CD8-positive, alpha-beta memory T cell (primary cell): ENCODE results near the gene FAM186B. TPM values are rescaled to one million over a fixed set of nuclear protein-coding genes. Genes with fewer than 3 reads are reported as not detected.

Experiments
- CTCF ChIA-PET: fragments of 350-600 bp; sonication (Branson Sonifier 250); formaldehyde crosslinking; loops from one replicate; lab custom pipeline; 2021; ENCODE audit warnings: antibody characterized with exemption; lab: Charles Lee
- POLR2A ChIA-PET: fragments of 350-600 bp; sonication (Branson Sonifier 250); formaldehyde crosslinking; loops from one replicate; lab custom pipeline; 2021; ENCODE audit warnings: antibody characterized with exemption; lab: Charles Lee
- DNase-seq, 5 donors: peaks; one replicate each; pipeline versions ENCODE4 v3.0.0 to v3.0.0-alpha.2; 2020 to 2022; ENCODE audit warnings: mixed read lengths in 1 of 5
- H3K27ac ChIP-seq: one replicate; pipeline ENCODE4 v1.7.0; 2013; ENCODE audit warnings: low read depth, mild to moderate bottlenecking, low read length, moderate library complexity
- H3K27me3 ChIP-seq: 2 replicates; pipeline ENCODE4 v1.7.0; 2013; ENCODE audit warnings: low read length, mild to moderate bottlenecking; ENCODE audit not compliant: insufficient read depth, poor library complexity, severe bottlenecking
- H3K36me3 ChIP-seq: 2 replicates; pipeline ENCODE4 v1.7.0; 2013; ENCODE audit warnings: mild to moderate bottlenecking, low read length, moderate library complexity; ENCODE audit not compliant: insufficient read depth
- H3K4me1 ChIP-seq: 2 replicates; pipeline ENCODE4 v1.7.0; 2013; ENCODE audit warnings: mild to moderate bottlenecking, low read length, moderate library complexity; ENCODE audit not compliant: insufficient read depth
- H3K4me3 ChIP-seq: 2 replicates; pipeline ENCODE4 v1.7.0; 2013; ENCODE audit warnings: mild to moderate bottlenecking, low read length
- H3K9me3 ChIP-seq: 2 replicates; pipeline ENCODE4 v1.7.0; 2013; ENCODE audit warnings: mild to moderate bottlenecking, low read length
- H3K27ac Mint-ChIP-seq, 8 donors: one replicate each; pipeline ENCODE4 v1.8.0; 2020 to 2021; ENCODE audit warnings: mixed read lengths in 8 of 8, mild to moderate bottlenecking in 6 of 8, inconsistent platforms in 3 of 8, moderate library complexity in 3 of 8
- H3K27me3 Mint-ChIP-seq, 2 donors: one replicate each; pipeline ENCODE4 v1.8.0; 2020 to 2021; ENCODE audit warnings: mixed read lengths in 2 of 2, mild to moderate bottlenecking in 1 of 2, moderate library complexity in 1 of 2
- H3K36me3 Mint-ChIP-seq, 3 donors: one replicate each; pipeline ENCODE4 v1.8.0; 2020 to 2021; ENCODE audit warnings: mixed read lengths in 3 of 3, inconsistent platforms in 1 of 3, mild to moderate bottlenecking in 1 of 3
- H3K4me1 Mint-ChIP-seq, 3 donors: one replicate each; pipeline ENCODE4 v1.8.0; 2020 to 2021; ENCODE audit warnings: mixed read lengths in 3 of 3, inconsistent platforms in 1 of 3, mild to moderate bottlenecking in 1 of 3
- H3K4me3 Mint-ChIP-seq, 7 donors: one replicate each; pipeline ENCODE4 v1.8.0; 2020 to 2021; ENCODE audit warnings: mixed read lengths in 7 of 7, mild to moderate bottlenecking in 6 of 7, moderate library complexity in 4 of 7, inconsistent platforms in 2 of 7
- H3K9me3 Mint-ChIP-seq, 5 donors: one replicate each; pipeline ENCODE4 v1.8.0; 2020 to 2022; ENCODE audit warnings: mixed read lengths in 5 of 5, mild to moderate bottlenecking in 3 of 5, moderate library complexity in 2 of 5, inconsistent platforms in 1 of 5
- polyA plus RNA-seq: library from polyadenylated mRNA; unstranded; fragments of 300-500 nt; fragmentation: Illumina TruSeq; gene quantifications from one replicate; pipeline ENCODE4 v1.2.3, GENCODE V29; 2021
- total RNA-seq, 2 experiments: library from RNA; stranded (reverse); gene quantifications; one replicate each; pipeline ENCODE4 v1.2.3, GENCODE V29; 2021

Gene FAM186B
- total and polyA plus RNA-seq, 3 experiments from 2014 or later: 0.11 to 0.15 TPM; not detected in 1

GRCh38 chr12:49540229-49541139, 65.0 kb downstream of the FAM186B start:
- no peak for DNase-seq
- Histone ChIP-seq H3K4me1 (peaks cover 11% of the 10 kb centered on the region), H3K9me3 (no peaks in the 10 kb centered on the region), H3K36me3 (no peaks in the 10 kb centered on the region), H3K4me3 (no peak overlapping the region), H3K27ac (no peak overlapping the region), H3K27me3 (no peaks in the 10 kb centered on the region)
- Mint-ChIP-seq H3K36me3 (no peaks in the 10 kb centered on the region), H3K4me3 (peak overlapping the region; percentile 34 to 88 (median 63)), H3K4me1 (peaks cover 13 to 40% (median 17%) of the 10 kb centered on the region in 3 donors), H3K27me3 (peaks cover 3 to 17% of the 10 kb centered on the region in 2 donors), H3K27ac (peak overlapping the region in 6 of 8 donors; percentile 64 to 86 (median 72)), H3K9me3 (no peaks in the 10 kb centered on the region)
- ChIA-PET POLR2A (no interaction called here), CTCF (interaction anchor here (1.2 to 1.3 kb wide), 2 partner anchors 12 to 182 kb away, joined by 4 read pairs; no protein-coding TSS in a partner anchor)

- H3K36me3 Mint-ChIP-seq: no peaks in the 10 kb centered on the region
- peaks cover 3 to 14% of the 10 kb centered on the region in 2 donors for H3K27me3 Mint-ChIP-seq
- Histone ChIP-seq H3K4me3 (peak overlapping the region; percentile 34), H3K9me3 (no peaks in the 10 kb centered on the region), H3K4me1 (peaks cover 11% of the 10 kb centered on the region), H3K27ac (no peak overlapping the region), H3K36me3 (no peaks in the 10 kb centered on the region), H3K27me3 (no peaks in the 10 kb centered on the region)
- H3K4me1 Mint-ChIP-seq: peaks cover 13 to 40% (median 17%) of the 10 kb centered on the region in 3 donors
- no peaks in the 10 kb centered on the region for H3K9me3 Mint-ChIP-seq
- peak overlapping the region; percentile 58 to 88 (median 70) for H3K4me3 Mint-ChIP-seq
- CTCF ChIA-PET: interaction anchor here (1.2 to 1.3 kb wide), 3 partner anchors 13 to 181 kb away, joined by 3 to 4 read pairs (median 4); no protein-coding TSS in a partner anchor
- POLR2A ChIA-PET: interaction anchor here (1.0 to 1.3 kb wide), 3 partner anchors 19 to 28 kb away, joined by 3 to 6 read pairs (median 4); no protein-coding TSS in a partner anchor
- DNase-seq: peak in 1 of 5 donors; percentile 20
- H3K27ac Mint-ChIP-seq: peak overlapping the region in 6 of 8 donors; percentile 63 to 90 (median 76)
These were observed 65.8 kb downstream of the FAM186B start for GRCh38 chr12:49539406-49540228.

- no peak within 1 kb of the TSS for H3K27ac ChIP-seq
- Mint-ChIP-seq H3K27me3 (peaks cover 3 to 10% of the 10 kb centered on the region in 2 donors), H3K9me3 (no peaks in the 10 kb centered on the region), H3K27ac (peak within 1 kb of the TSS in 7 of 8 donors; percentile 46 to 90 (median 68)), H3K4me3 (peak within 1 kb of the TSS; percentile 71 to 92 (median 78)), H3K4me1 (peaks cover 13 to 40% (median 17%) of the 10 kb centered on the region in 3 donors), H3K36me3 (no peaks in the 10 kb centered on the region)
- no peaks in the 10 kb centered on the region for H3K27me3 ChIP-seq
- no peaks in the 10 kb centered on the region for H3K9me3 ChIP-seq
- CTCF ChIA-PET: interaction anchor here (1.1 to 1.7 kb wide), 5 partner anchors 13 to 41 kb away, joined by 3 to 4 read pairs (median 4); no protein-coding TSS in a partner anchor
- POLR2A ChIA-PET: interaction anchor here (0.6 to 1.3 kb wide), 8 partner anchors 20 to 202 kb away, joined by 3 to 6 read pairs (median 4); partner anchors contain the start of genes SPATS2 and TMBIM6
- DNase-seq: peak; percentile 86 to 97 (median 87)
- peak within 1 kb of the TSS; percentile 76 for H3K4me3 ChIP-seq
- H3K36me3 ChIP-seq: no peaks in the 10 kb centered on the region
- H3K4me1 ChIP-seq: peaks cover 11% of the 10 kb centered on the region
These were observed 66.7 kb downstream of the FAM186B start, which contains the start of gene KCNH3 for GRCh38 chr12:49538510-49539403. TSS of gene KCNH3 (plus strand) at chr12:49539030. CDS start at chr12:49539417, 387 bp downstream.

GRCh38 chr12:49537752-49538509, 67.5 kb downstream of the FAM186B start:
- POLR2A ChIA-PET: interaction anchor here (0.6 to 1.3 kb wide), 9 partner anchors 20 to 272 kb away, joined by 3 to 8 read pairs (median 4); partner anchors contain the start of genes SPATS2 and TMBIM6
- DNase-seq: peak in 2 of 5 donors; percentile 23 to 58

More at GRCh38 chr12:49537752-49538509, 67.5 kb downstream of the FAM186B start:
- H3K36me3 ChIP-seq: no peaks in the 10 kb centered on the region
- peak overlapping the region; percentile 71 to 92 (median 83) for H3K4me3 Mint-ChIP-seq
- H3K27me3 ChIP-seq: no peaks in the 10 kb centered on the region
- no peaks in the 10 kb centered on the region for H3K9me3 Mint-ChIP-seq
- CTCF ChIA-PET: interaction anchor here (1.1 to 1.7 kb wide), 5 partner anchors 14 to 180 kb away, joined by 3 to 4 read pairs (median 3); no protein-coding TSS in a partner anchor
- H3K9me3 ChIP-seq: no peaks in the 10 kb centered on the region
- peaks cover 11% of the 10 kb centered on the region for H3K4me1 ChIP-seq
- no peaks in the 10 kb centered on the region for H3K36me3 Mint-ChIP-seq
- peaks cover 13 to 36% (median 13%) of the 10 kb centered on the region in 3 donors for H3K4me1 Mint-ChIP-seq
- peaks cover 3 to 10% of the 10 kb centered on the region in 2 donors for H3K27me3 Mint-ChIP-seq
- peak overlapping the region; percentile 76 for H3K4me3 ChIP-seq
- no peak overlapping the region for H3K27ac ChIP-seq
- H3K27ac Mint-ChIP-seq: peak overlapping the region in 6 of 8 donors; percentile 46 to 79 (median 68)

Other genes with a start within 250 kb of the FAM186B start
- gene SPATS2, start 238.2 kb downstream of the FAM186B start, total RNA-seq: 1 to 10 TPM; 9.1 to 9.4 TPM
- 7.6 TPM for gene SPATS2, start 238.2 kb downstream of the FAM186B start, polyA plus RNA-seq
- 1 to 10 TPM; 2.5 to 3.1 TPM for gene KCNH3, start 66.6 kb downstream of the FAM186B start, total RNA-seq
- gene KCNH3, start 66.6 kb downstream of the FAM186B start, polyA plus RNA-seq: 1.4 TPM
- 10 to 100 TPM; 89.1 to 96.5 TPM for gene MCRS1, start 37.5 kb downstream of the FAM186B start, total RNA-seq
- 61.6 TPM for gene MCRS1, start 37.5 kb downstream of the FAM186B start, polyA plus RNA-seq
- gene PRPF40B, start 17.9 kb upstream of the FAM186B start, total RNA-seq: 1 to 10 TPM; 9.0 to 9.9 TPM
- gene PRPF40B, start 17.9 kb upstream of the FAM186B start, polyA plus RNA-seq: 2.0 TPM
- 10 to 100 TPM; 35.8 to 36.7 TPM for gene FMNL3, start 101.8 kb upstream of the FAM186B start, total RNA-seq
- 6.3 TPM for gene FMNL3, start 101.8 kb upstream of the FAM186B start, polyA plus RNA-seq
- 100 to 1,000 TPM; 443 to 449 TPM for gene TMBIM6, start 135.9 kb upstream of the FAM186B start, total RNA-seq
- 1,008 TPM for gene TMBIM6, start 135.9 kb upstream of the FAM186B start, polyA plus RNA-seq
- gene NCKAP5L, start 222.8 kb upstream of the FAM186B start, total RNA-seq: 1 to 10 TPM; 4.8 to 5.5 TPM
- 4.3 TPM for gene NCKAP5L, start 222.8 kb upstream of the FAM186B start, polyA plus RNA-seq
- gene BCDIN3D, start 237.5 kb upstream of the FAM186B start, total RNA-seq: 1 to 10 TPM; 6.5 to 7.6 TPM
- 6.4 TPM for gene BCDIN3D, start 237.5 kb upstream of the FAM186B start, polyA plus RNA-seq